ENCODE results near the gene ZNF536.

GRCh38 chr19:30425885-30426838 lies 54.0 kb downstream of the ZNF536 start:
- TF ChIP-seq HDAC6 (IDR thresholded peaks at IDR 0.05; ENCODE audit: low read depth, low read length) (no peak), E2F1 (CRISPR knock-in tag; IDR thresholded peaks at IDR 0.05) (no peak), ZKSCAN8 (CRISPR knock-in tag; IDR thresholded peaks at IDR 0.05; ENCODE audit: borderline replicate concordance) (no peak), RNF2 (conservative IDR thresholded peaks at IDR 0.05; ENCODE audit: low read depth) (no peak), ZNF747 (CRISPR knock-in tag; IDR thresholded peaks at IDR 0.05; ENCODE audit: borderline replicate concordance) (no peak), FOXP4 (CRISPR knock-in tag; IDR thresholded peaks at IDR 0.05) (no peak)
